Prostate gland (tissue), 2 donors: ENCODE data around the gene COPS2. TPM values are rescaled to one million over a fixed set of nuclear protein-coding genes. Genes with fewer than 3 reads are reported as not detected.
"Not testable (repeated sequence)": the region's sequence is repeated elsewhere in the genome, so short reads cannot be mapped to it uniquely, and the experiment has no call there.

ENCODE experiments used
- DNase-seq: peaks from one replicate; pipeline ENCODE4 v3.0.0-alpha.2; 2019; ENCODE audit warnings: low spot score
- H3K27ac ChIP-seq, 2 donors: fragments of 200-600 bp; sonication (generic); 2 replicates each; pipeline ENCODE4 v1.5.1; 2017 to 2019
- H3K27me3 ChIP-seq: fragments of 200-600 bp; sonication (generic); replicated peaks from 2 replicates; pipeline ENCODE4 v1.5.1; 2019; ENCODE audit not compliant: insufficient read depth
- H3K36me3 ChIP-seq, 2 donors: fragments of 200-600 bp; sonication (generic); 1 replicate in 1 of 2; 2 replicates in 1 of 2; pipeline versions ENCODE4 v1.5.1 to v1.8.1; 2017 to 2019
- H3K4me1 ChIP-seq: fragments of 200-600 bp; sonication (generic); replicated peaks from 2 replicates; pipeline ENCODE4 v1.5.1; 2019
- H3K4me3 ChIP-seq, 2 donors: fragments of 200-600 bp; sonication (generic); 2 replicates each; pipeline ENCODE4 v1.5.1; 2017 to 2019
- H3K9me3 ChIP-seq: fragments of 200-600 bp; sonication (generic); 2 replicates; pipeline ENCODE4 v1.5.1; 2017
- POLR2A ChIP-seq: fragments of 450-650 bp; IDR thresholded peaks from one replicate; pipeline ENCODE4 v1.6.1; 2016; ENCODE audit warnings: antibody characterized with exemption, mild to moderate bottlenecking
- POLR2AphosphoS5 ChIP-seq: sonication (generic); formaldehyde crosslinking; IDR thresholded peaks from one replicate; pipeline ENCODE4 v1.6.1; 2017; ENCODE audit warnings: antibody characterized with exemption
- WGBS: methylation state at CpG from one replicate; pipeline ENCODE4 v1.1.5; 2018; 5-methylcytosine and 5-hydroxymethylcytosine counted together
- intact Hi-C: fragments of 100-400 bp; cut with DNase I; formaldehyde crosslinking; loops from one replicate; pipeline ENCODE4 v1.14.2; 2022
- microRNA-seq: library from miRNA; unstranded; fragments of <30 nt; microRNA quantifications from one replicate; pipeline ENCODE4, GENCODE V29; 2016
- small RNA-seq, 2 donors: library from RNA; depleted of rRNA; stranded (forward); fragments of <200 nt; gene quantifications; one replicate each; pipeline ENCODE3, GENCODE V24; 2016
- total RNA-seq, 2 donors: library from RNA; depleted of rRNA; stranded (reverse); fragments of >200 nt; gene quantifications; one replicate each; pipeline ENCODE4 v1.1.0, GENCODE V29; 2016
- TF ChIP-seq, protein P1 (sequence below), 4 experiments: fragments of 200-600 bp in 2 of 4; fragments of 450-650 bp in 2 of 4; sonication (generic) in 2 of 4; IDR thresholded peaks; 1 replicate in 3 of 4; 2 replicates in 1 of 4; pipeline ENCODE4 v1.5.1; 2016 to 2019; ENCODE audit warnings: antibody characterized with exemption in 4 of 4, mild to moderate bottlenecking in 2 of 4, moderate library complexity in 2 of 4

COPS2 gene
- total RNA-seq, 2 donors from 2014 or later, result 36.3 to 65.3 TPM

DNA sequence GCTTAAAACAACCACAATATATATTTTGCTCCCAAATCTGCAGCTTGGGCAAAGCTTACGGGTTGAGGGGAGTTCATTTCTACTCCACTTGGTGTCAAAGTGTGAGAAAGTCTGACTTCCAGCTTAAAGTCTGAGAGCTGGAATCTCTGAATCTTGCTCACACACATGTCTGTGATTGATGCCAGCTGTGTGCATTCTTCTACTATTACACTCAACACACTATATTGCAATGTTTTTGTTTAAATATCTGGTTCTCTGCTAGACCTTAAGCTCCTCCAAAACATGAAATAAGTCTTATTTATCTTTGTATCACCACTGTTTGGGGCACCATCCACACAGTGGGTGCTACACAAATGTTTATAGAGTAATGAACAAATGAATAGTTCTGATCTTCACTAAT lies 72.4 kb downstream of the COPS2 start:
- Histone ChIP-seq H3K4me1 (no peaks in the 10 kb centered on the region), H3K36me3 (no peaks in the 10 kb centered on the region), H3K9me3 (no peaks in the 10 kb centered on the region), H3K4me3 (no peak overlapping the region), H3K27ac (no peak overlapping the region), H3K27me3 (no peaks in the 10 kb centered on the region)
- no peak for DNase-seq
- TF ChIP-seq, protein P1, sequence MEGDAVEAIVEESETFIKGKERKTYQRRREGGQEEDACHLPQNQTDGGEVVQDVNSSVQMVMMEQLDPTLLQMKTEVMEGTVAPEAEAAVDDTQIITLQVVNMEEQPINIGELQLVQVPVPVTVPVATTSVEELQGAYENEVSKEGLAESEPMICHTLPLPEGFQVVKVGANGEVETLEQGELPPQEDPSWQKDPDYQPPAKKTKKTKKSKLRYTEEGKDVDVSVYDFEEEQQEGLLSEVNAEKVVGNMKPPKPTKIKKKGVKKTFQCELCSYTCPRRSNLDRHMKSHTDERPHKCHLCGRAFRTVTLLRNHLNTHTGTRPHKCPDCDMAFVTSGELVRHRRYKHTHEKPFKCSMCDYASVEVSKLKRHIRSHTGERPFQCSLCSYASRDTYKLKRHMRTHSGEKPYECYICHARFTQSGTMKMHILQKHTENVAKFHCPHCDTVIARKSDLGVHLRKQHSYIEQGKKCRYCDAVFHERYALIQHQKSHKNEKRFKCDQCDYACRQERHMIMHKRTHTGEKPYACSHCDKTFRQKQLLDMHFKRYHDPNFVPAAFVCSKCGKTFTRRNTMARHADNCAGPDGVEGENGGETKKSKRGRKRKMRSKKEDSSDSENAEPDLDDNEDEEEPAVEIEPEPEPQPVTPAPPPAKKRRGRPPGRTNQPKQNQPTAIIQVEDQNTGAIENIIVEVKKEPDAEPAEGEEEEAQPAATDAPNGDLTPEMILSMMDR (IDR thresholded peaks at IDR 0.05), result no peak
- TF ChIP-seq POLR2AphosphoS5, result no peak
- TF ChIP-seq POLR2A, result no peak
- 88% methylated on average over 1 of the region's 1 CpG for WGBS
- intact Hi-C loops, result no loop called here

DNA sequence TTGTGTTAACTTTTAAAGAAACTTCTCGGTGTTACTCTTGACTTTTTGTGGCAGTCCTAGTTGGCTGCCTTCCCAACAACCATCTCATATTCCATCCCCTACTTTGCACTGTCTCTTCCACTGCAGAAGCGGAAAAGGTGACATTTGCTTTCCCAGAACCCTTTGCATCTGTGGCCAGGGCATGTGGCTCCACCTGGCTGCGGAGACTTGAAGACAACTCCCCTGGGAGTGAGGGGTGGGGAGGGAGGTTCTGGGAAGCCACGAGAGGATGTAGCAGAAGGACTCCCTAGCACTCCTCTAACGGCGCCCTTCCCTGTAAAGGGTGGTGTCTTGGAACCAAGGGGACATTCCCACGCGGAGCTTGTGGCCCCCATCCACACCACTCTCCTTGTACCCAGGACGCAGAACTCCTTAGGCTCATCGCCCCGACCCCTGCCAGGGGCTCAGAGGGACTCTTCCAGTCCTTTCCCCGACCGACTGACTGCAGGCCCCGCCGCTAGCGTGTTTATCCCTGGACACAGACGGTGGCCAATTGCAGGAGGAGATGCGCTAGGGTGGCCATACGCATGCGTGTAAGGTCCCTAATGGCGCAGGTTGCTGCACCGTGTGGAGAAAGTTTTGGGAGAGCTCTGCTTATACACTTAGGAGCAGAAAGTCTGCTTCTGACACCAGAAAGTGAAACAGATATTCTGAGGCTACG lies 75.9 kb downstream of the COPS2 start:
- no peaks in the 10 kb centered on the region for H3K9me3 ChIP-seq
- DNase-seq, result no peak
- H3K27me3 ChIP-seq, result no peaks in the 10 kb centered on the region
- no peak for TF ChIP-seq POLR2A
- TF ChIP-seq POLR2AphosphoS5, result no peak
- TF ChIP-seq, protein P1 (IDR thresholded peaks at IDR 0.05), result no peak
- H3K36me3 ChIP-seq, result no peaks in the 10 kb centered on the region
- 86% methylated on average over 23 of the region's 23 CpGs for WGBS
- no peak overlapping the region for H3K4me3 ChIP-seq
- H3K27ac ChIP-seq, result no peak overlapping the region
- intact Hi-C loops, result no loop called here
- no peaks in the 10 kb centered on the region for H3K4me1 ChIP-seq

DNA sequence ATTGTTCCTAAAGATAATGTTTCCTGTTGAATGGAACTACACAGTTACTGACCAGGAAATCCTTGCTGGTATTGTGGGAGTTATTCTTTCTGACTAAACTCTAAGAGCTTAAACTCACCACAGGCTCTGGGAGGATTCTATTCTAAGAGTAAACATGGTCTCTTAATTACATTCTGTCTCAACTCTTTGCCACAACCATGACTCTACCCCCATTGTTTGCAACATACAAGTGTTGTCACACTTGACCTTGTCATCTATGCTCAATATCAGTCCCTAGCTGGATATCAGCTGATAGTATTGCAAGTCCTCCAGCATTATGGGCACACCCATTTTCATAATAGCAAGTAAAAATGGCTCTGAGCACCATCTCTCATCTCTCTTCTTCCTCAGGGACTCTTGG lies 79.5 kb downstream of the COPS2 start:
- Histone ChIP-seq H3K4me1 (no peaks in the 10 kb centered on the region), H3K9me3 (no peaks in the 10 kb centered on the region), H3K27ac (no peak overlapping the region), H3K4me3 (no peak overlapping the region), H3K27me3 (no peaks in the 10 kb centered on the region), H3K36me3 (no peaks in the 10 kb centered on the region)
- TF ChIP-seq, protein P1 (IDR thresholded peaks at IDR 0.05), result no peak
- TF ChIP-seq POLR2AphosphoS5 (peak; percentile 46), POLR2A (no peak)
- no peak for DNase-seq
- intact Hi-C loops, result no loop called here

DNA sequence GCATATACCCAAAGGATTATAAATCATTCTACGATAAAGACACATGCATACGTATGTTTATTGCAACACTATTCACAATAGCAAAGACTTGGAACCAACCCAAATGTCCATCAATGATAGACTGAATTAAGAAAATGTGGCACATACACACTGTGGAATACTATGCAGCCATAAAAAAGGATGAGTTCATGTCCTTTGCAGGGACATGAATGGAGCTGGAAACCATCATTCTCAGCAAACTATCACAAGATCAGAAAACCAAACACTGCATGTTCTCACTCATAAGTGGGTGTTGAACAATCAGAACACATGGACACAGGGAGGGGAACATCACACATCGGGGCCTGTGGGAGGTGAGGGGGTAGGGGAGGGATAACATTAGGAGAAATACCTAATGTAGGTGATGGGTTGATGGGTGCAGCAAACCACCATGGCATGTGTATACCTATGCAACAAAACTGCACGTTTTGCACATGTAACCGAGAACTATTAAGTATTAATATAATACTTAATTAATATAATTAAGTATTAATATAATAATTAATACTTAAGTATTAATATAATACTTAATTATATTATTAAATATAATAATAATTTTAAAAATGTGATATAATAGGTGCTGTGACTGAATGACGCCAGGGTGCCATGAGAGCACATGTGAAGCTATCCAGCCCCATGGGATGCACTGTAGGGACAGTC lies 80.7 kb downstream of the COPS2 start:
- WGBS, result 76% methylated on average over 6 of the region's 6 CpGs
- intact Hi-C loops, H3K27ac ChIP-seq, H3K4me1 ChIP-seq, H3K4me3 ChIP-seq, H3K27me3 ChIP-seq, DNase-seq, H3K36me3 ChIP-seq, H3K9me3 ChIP-seq: not testable (repeated sequence)

Small RNA genes within 50 kb of the gene (microRNA-seq; reads per million reads assigned to microRNA genes)
- gene MIR4716, result not detected

Small RNA genes within 50 kb of the gene (small RNA-seq; reads per million reads assigned to genes)
- gene MIR4716, result 0 reads per million in 2 donors
- 0 reads per million in 2 donors for gene RF00019
- gene RN7SL307P, result 0 reads per million in 2 donors

Other genes starting within 250 kb of the COPS2 start
- gene SHC4, start 191.7 kb downstream of the COPS2 start, total RNA-seq, result 10 to 100 TPM in 1 of 2 donors, under 1 TPM in 1; 0.27 to 45.0 TPM
- 10 to 100 TPM; 39.6 to 46.4 TPM for gene SECISBP2L, start 109.2 kb downstream of the COPS2 start, total RNA-seq
- gene GALK2, start 14.6 kb upstream of the COPS2 start, total RNA-seq, result 10 to 100 TPM; 28.5 to 52.3 TPM